ENCODE data around the gene ESYT2.
"Not testable (repeated sequence)": the region's sequence is repeated elsewhere in the genome, so short reads cannot be mapped to it uniquely, and the experiment has no call there.

ESYT2 gene

GRCh38 chr7:158829342-158830210 lies at the start of gene ESYT2:
Gene ESYT2 (minus strand): TSS chr7:158829509. CDS start chr7:158829418, 91 bp downstream.
- FAIRE-seq (no peak), DNase-seq (ENCODE audit: insufficient read length, low spot score) (peak; percentile 88)
- TF ChIP-seq CTCF (IDR thresholded peaks at IDR 0.05; ENCODE audit: insufficient read depth, missing control alignments) = no peak

- FAIRE-seq; DNase-seq (ENCODE audit: insufficient read length, low spot score): not testable (repeated sequence)
These were observed 49.1 kb upstream of the ESYT2 start for GRCh38 chr7:158878151-158879079.

DNA sequence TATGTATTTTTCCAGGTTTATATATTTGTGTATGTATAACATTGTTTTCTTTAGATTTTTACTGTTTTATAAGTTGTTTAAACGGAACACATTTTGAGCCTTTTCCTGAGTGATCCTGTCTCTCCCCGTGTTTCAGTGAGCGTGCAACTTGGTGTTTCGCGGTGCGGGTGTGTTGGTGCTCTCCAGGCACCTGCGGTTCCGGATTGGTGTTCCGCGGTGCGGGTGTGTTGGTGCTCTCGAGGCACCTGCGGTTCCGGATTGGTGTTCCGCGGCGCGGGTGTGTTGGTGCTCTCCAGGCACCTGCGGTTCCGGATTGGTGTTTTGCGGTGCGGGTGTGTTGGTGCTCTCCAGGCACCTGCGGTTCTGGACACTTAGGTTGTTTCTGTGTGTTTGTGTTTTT lies 47.7 kb upstream of the ESYT2 start:
- no peak for TF ChIP-seq CTCF (IDR thresholded peaks at IDR 0.05; ENCODE audit: insufficient read depth, missing control alignments)
- FAIRE-seq (no peak), DNase-seq (ENCODE audit: insufficient read length, low spot score) (no peak)

- no peak for DNase-seq (ENCODE audit: insufficient read length, low spot score)
- no peak for TF ChIP-seq CTCF (IDR thresholded peaks at IDR 0.05; ENCODE audit: insufficient read depth, missing control alignments)
- FAIRE-seq = no peak
These were observed 40.6 kb upstream of the ESYT2 start for GRCh38 chr7:158869876-158870275.

- TF ChIP-seq CTCF (IDR thresholded peaks at IDR 0.05; ENCODE audit: insufficient read depth, missing control alignments) = no peak
- DNase-seq (ENCODE audit: insufficient read length, low spot score) (peak; percentile 63), FAIRE-seq (no peak)
These were observed 39.6 kb upstream of the ESYT2 start for GRCh38 chr7:158868764-158869410.

DNA sequence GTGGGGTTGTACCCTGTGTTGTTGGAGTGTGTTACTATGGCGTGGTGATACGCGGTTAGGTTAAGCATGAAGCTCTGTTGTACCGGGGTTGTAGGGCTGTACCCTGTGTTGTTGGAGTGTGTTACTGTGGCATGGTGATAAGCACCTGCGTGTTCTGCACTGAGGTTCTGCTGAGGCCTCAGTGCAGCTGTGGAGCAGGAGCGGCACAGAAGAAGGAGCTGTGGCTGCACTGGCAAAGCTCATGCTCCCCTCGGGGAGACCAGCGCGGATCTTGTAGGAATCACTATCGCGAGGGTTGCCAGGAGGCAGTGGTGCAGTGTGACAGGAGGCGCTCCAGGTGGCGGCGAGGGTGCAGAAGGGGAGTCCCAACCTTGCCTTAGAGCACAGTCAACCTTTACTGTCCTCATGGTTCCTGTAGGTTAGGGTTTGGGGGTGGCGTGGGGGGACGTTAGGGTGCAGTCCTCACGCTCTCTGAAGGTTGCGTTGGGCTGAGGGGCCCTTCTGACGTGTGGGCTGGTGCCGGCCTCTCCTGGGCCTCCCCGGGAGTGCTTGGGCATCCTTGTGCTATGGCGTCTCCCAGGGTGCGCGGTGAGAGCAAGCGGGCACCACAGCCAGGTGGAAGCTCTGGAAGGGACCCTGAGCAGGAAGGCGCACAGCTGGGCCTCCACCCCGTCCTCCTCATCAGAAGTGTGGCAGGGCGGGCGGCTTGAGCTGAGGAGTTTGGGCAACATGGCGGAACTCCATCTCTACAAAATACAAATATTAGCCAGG lies 38.1 kb upstream of the ESYT2 start:
- DNase-seq (ENCODE audit: insufficient read length, low spot score) = no peak
- no peak for TF ChIP-seq CTCF (IDR thresholded peaks at IDR 0.05; ENCODE audit: insufficient read depth, missing control alignments)
- no peak for FAIRE-seq
